ENCODE results near the gene OR4Q2.
"Not testable (repeated sequence)": the region's sequence is repeated elsewhere in the genome, so short reads cannot be mapped to it uniquely, and the experiment has no call there.

Gene OR4Q2

DNA sequence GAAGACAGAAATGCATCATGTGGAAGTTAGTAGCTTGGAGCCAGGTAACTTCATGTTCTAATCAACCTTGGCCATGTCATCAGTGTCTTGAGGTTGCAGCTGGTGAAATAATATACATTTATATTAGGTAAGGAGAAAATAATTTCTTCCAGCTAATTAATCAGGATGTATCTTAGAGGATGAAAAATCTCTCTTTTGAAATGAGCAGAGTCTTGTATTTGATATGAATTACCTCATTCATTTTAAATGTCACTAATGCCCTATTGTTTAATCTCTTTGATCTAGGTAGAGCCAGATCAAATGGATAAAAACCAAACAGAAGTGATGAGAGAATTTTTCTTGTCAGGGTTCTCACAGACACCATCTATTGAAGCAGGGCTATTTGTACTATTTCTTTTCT is at the start of gene OR4Q2:
TSS of gene OR4Q2 (plus strand) at position 301 of the 400 bp plus-strand sequence.
- no peak for DNase-seq

DNA sequence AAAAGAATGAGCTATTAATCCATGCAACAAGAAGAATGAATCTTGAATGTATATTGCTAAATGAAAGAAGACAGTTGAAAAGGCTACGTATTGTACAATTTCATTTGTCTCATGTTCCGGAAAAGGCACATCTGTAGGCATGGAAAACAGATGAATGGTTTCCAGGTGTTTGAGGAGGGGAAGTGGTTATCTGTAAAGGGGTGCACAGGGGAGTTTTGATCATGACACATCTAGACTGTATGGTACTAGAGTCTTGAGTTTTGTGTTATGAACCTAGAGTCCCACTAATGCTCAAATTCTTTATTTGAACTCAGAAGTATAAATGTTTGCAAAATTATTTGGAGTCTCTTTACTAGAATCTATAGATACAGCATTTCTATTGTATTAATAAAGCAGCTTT is 32.2 kb upstream of the OR4Q2 start:
- not testable (repeated sequence) for DNase-seq

DNA sequence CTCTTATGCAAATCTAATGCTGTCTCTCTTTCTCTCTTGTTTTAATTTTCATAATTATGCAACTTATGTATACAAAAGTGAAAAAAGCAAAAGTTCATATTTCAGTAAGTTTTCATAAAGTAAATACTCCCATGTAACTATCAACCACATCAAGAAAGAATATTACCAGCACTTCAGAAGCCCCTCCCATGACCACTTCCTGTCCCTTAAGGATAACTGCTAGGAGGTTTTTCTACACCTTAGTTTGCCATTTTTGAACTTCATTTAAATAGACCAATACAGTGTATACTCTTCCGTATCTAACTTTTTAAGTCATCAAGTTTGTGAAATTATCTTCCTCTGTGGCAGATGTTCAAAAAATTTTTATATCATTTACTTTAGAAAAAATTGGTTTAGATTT is 27.1 kb upstream of the OR4Q2 start:
- DNase-seq = peak; percentile 3

DNA sequence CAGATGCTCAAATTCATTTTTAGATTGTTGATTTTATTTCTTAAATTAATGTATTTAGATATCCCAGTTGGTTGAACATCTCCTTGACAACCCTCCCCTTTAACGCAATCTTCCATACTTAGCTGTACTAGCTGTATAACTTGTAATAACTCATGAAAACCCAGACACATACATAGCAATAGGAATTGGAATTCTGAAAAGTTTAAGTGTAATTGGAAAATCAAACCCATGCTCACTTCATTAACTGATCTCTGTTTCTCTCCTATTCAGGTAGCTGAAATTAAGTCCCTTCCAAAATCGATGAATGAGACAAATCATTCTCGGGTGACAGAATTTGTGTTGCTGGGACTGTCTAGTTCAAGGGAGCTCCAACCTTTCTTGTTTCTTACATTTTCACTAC is 26.7 kb upstream of the OR4Q2 start, which contains the start of gene OR4K15:
TSS of gene OR4K15 (plus strand) at position 301 of the 400 bp plus-strand sequence. CDS start at position 301, 0 bp downstream.
- no peak for DNase-seq

DNA sequence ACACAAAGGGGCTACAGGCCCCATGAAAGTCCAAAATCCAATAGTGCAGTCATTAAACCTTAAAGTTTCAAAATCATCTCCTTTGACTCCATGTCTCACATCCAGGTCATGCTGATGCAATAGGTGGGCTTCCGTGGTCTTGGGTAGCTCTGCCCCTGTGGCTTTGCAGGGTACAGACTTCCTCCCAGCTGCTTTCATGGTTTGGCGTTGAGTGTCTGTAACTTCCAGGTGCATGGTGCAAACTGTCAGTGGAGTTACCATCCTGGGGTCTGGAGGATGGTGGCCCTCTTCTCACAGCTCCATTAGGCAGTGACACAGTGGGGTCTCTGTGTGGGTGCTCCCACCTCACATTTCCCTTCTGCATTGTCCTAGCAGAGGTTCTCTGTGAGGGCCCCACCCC is 8.5 kb upstream of the OR4Q2 start:
- no peak for DNase-seq

DNA sequence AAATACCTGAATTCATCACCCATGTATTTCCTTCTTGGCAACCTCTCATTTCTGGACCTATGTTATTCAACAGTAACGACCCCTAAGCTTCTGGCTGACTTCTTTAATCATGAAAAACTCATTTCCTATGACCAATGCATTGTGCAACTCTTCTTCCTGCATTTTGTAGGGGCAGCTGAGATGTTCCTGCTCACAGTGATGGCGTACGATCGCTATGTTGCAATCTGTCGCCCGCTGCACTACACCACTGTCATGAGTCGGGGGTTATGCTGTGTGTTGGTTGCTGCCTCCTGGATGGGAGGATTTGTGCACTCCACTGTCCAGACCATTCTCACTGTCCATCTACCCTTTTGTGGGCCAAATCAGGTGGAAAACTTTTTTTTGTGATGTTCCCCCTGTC is 356 bp downstream of the OR4Q2 start:
- DNase-seq = no peak

DNA sequence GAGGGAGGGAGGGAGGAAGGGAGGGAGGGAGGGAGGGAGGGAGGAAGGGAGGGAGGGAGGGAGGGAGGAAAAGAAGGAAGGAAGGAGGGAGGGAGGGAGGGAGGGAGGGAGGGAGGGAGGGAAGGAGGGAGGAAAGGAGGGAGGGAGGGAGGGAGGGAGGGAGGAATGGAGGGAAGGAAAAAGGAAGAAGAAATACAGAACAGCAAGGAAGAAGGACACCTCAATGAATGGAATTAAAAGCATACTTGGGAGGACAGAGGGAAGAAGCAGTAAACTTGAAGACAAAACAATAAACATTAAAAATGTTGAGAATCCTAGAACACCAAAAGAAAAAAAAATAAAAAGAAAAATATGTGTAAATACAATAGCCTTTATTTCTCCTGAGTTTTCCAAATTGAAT is 6.2 kb downstream of the OR4Q2 start:
- no peak for DNase-seq

DNA sequence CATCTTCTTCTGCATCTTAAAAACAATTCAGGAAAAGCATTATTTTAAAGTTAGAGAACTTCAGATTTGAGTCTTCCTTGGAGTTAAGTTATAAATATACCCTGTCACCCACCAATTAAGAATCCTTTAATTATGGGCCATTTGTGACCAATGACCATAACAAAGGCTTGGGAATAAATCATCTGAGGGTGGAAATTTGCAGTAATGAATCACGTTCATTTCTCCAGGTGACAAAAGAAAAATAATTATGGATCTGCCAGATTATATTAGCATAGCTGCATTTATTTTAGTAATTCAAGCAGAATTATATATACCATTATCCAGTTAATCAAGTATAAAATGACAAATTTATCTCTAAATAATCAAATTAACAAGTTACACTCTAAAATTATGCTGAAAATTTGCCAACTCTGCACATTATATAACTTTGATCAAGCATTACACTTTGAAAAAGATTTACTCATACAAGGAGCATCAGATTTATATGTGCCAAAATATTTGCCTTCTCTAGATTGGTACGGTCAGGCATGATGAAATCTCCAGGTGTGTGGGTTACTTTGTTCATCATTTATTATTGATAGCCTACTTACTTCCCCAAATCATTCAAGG is 17.4 kb downstream of the OR4Q2 start, which contains the start of gene OR4K14:
TSS of gene OR4K14 (minus strand) at position 51 of the 609 bp plus-strand sequence. CDS start 4,114 bp downstream, outside the sequence.
- DNase-seq = no peak

DNA sequence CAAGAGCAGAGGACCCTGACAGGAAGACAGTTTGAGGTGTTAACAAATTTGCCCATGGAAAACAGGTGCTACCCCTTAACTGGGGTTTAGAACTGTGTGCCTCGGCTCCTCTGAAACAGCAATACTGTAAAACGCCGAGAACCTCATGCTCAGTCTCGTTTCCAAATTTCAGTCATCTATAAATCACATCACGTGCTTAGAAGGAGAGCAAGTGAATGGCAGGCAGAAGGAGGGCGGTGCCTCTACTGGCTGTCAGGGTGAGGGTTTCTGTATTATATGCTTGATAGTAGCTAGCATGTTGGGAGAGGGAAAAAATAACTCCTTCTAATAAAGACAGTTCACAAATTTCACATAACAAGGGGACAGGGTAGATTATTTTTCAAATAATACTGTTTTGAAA is 29.1 kb downstream of the OR4Q2 start:
- no peak for DNase-seq

DNA sequence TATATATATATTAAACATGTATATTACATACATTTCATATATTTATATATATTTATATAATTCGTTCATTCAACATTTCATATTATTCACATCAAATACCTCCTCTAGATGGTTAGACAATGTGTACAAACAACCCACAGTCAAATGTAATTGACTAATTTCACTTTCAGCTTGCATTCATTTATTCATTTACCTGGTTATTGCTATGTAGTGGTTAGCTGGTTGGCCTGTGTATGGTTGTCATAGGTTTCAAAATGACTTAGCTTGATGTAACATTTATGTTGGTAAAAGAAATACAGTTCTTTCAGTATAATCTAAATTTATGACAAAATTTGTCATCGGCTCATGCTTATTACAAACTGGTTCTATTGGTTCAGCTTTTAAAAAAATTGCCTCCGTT is 33.5 kb downstream of the OR4Q2 start:
- peak; percentile 12 for DNase-seq

DNA sequence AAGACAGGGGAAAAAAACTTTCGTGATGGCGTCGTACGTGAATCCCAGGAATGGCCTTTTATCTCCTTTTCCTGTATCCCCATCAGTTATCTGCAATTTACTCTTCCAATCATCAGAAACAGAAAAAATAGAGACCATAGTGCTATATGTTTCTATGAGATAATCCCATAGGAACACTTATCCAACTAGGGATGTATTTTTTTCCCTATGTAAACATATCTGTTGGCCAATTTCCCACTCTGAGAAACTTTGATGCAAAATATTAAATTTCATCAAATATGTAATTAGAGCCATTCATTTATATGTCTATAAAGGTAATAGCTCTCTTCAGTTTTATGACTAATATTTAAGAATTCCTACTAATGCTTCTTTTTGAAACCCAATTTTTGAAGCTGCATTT is 34.0 kb downstream of the OR4Q2 start, which contains the start of gene OR4K13:
TSS of gene OR4K13 (minus strand) at position 101 of the 400 bp plus-strand sequence. CDS start 1,280 bp downstream, outside the sequence.
- no peak for DNase-seq

DNA sequence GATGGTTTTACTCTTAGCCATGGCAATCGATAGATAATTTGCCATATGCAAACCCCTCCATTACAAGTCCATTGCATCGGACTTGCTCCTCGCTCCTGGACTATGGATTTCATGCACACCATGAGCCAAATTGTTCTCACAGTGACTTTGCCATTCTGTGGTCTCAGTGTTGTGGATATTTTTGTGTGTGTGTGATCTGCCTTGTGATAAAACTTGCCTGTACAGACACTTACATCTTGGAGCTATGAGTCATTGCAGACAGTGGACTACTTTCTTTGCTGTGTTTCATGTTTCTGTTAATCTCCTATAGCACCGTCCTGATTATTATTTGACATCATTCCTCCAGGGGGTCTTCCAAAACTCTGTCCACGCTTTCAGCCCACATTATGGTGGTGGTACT is 42.3 kb downstream of the OR4Q2 start:
- no peak for DNase-seq

DNA sequence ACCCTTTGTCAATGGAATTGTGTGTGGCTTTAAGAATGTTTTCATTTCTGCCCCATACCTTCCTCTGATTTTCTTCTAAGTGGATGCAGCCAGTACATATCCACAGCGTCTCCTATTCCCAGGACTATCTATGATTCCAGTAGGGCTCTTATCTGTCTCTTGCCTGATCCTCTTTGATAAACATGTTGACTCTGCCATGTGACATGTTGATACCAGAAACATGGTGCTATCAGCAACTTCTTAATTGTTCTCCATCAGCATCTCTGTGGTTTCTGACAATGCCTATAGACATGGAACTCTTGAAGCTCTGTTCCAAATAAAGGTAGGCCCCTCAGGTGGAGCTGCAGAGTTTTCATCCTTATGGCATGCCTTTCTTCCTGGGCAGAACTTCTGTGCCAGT is 46.2 kb downstream of the OR4Q2 start:
- no peak for DNase-seq
